ENCODE measurements around the gene DCAF10.

- TF ChIP-seq POLR2A (IDR thresholded peaks at IDR 0.05; ENCODE audit: insufficient read depth in 1 of 2, low read depth in 2 of 2, low read length in 2 of 2) (no peak), ZNF891 (CRISPR knock-in tag; IDR thresholded peaks at IDR 0.05) (no peak), ZNF839 (CRISPR knock-in tag; IDR thresholded peaks at IDR 0.05; ENCODE audit: borderline replicate concordance) (no peak), ZNF674 (CRISPR knock-in tag; IDR thresholded peaks at IDR 0.05; ENCODE audit: low read depth) (no peak), NFYB (CRISPR knock-in tag; IDR thresholded peaks at IDR 0.05) (no peak), ZBTB8A (CRISPR knock-in tag; IDR thresholded peaks at IDR 0.05; ENCODE audit: borderline replicate concordance, low read depth) (no peak), ADNP (CRISPR knock-in tag; IDR thresholded peaks at IDR 0.05) (no peak), ZBTB3 (CRISPR knock-in tag; IDR thresholded peaks at IDR 0.05; ENCODE audit: borderline replicate concordance, low read depth) (no peak), EP300 (IDR thresholded peaks at IDR 0.05; ENCODE audit: low read depth in 2 of 2, low read length in 2 of 2) (no peak), EP300 (CRISPR knock-in tag; IDR thresholded peaks at IDR 0.05; ENCODE audit: borderline replicate concordance) (no peak), NBN (conservative IDR thresholded peaks at IDR 0.05) (no peak), SKIL (CRISPR knock-in tag; IDR thresholded peaks at IDR 0.05; ENCODE audit: borderline replicate concordance) (no peak), ERF (CRISPR knock-in tag; IDR thresholded peaks at IDR 0.05) (no peak), KMT2B (CRISPR knock-in tag; IDR thresholded peaks at IDR 0.05) (no peak)
Observed at GRCh38 chr9:37870799-37871176, 70.2 kb downstream of the DCAF10 start.

All from HepG2 (cell line).